DMS153 treated with DMSO at 0.1 percent for 48 hours (cell line): Measurements from ENCODE around the gene DKC1.
"Not testable (repeated sequence)": the region's sequence is repeated elsewhere in the genome, so short reads cannot be mapped to it uniquely, and the experiment has no call there.

Experiments
- DNase-seq: peaks from one replicate; lab custom pipeline; 2025; ENCODE audit not compliant: unreplicated experiment; lab: John Stamatoyannopoulos, UW

The DKC1 gene

GRCh38 chrX:154817048-154817618, 54.5 kb downstream of the DKC1 start:
- not testable (repeated sequence) for DNase-seq

- DNase-seq: no peak
Observed at GRCh38 chrX:154818916-154819770, 56.5 kb downstream of the DKC1 start.

- DNase-seq: no peak
Observed at GRCh38 chrX:154819771-154820341, 57.2 kb downstream of the DKC1 start.

GRCh38 chrX:154821523-154821922, 58.9 kb downstream of the DKC1 start:
- DNase-seq: no peak

- no peak for DNase-seq
Observed at GRCh38 chrX:154822029-154822428, 59.4 kb downstream of the DKC1 start.

GRCh38 chrX:154824638-154825037, 62.0 kb downstream of the DKC1 start:
- no peak for DNase-seq

GRCh38 chrX:154825586-154825985, 62.9 kb downstream of the DKC1 start:
- DNase-seq: not testable (repeated sequence)
